Effector CD8-positive, alpha-beta T cell (primary cell): ENCODE measurements around the gene FAM131B.
A peak's percentile ranks its signal among the peaks of the same experiment; 100 is the strongest.

Experiments
- DNase-seq: peaks from one replicate; lab custom pipeline; 2025; lab: John Stamatoyannopoulos, UW

The FAM131B gene

DNA sequence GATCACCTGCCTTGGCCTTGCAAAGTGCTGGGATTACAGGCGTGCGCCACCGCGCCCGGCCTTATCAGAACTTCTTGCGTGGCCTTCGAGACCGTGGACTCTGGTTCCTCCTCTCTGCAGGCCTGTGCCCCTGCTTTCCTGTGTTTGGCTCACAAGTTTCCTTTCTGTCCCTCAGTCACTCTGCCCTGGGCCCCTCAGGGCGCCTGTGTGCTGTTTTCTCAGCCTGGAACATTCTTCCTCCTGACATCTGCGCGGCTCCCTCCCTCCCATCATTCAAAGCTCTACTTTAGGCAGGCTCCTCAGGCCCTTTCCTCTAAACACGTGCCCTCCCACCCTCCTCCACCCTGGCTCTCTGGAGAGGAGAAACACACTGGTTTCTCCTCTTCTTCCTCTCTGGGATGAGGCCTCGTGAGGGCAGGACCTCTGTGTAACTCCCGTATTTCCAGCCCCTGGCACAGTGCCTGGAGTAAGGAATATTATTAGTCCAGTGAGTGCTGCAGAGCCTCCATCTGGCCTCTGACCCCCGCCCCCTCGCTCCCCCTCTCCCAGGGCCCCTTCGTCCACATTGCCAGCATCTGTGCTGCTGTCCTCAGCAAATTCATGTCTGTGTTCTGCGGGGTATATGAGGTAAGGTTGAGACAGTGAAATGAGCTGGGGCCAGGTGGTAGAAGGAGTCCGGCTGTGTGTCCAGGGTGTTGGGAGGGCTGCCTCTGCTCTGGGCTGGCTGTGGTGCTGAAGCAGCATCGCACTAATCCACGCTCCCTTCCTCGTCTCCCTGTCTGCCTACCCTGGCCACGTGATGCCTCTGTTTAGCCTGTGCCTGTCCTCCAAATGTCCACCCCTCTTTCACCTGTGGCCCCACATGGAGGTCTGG lies 39.5 kb downstream of the FAM131B start:
- DNase-seq, result no peak

DNA sequence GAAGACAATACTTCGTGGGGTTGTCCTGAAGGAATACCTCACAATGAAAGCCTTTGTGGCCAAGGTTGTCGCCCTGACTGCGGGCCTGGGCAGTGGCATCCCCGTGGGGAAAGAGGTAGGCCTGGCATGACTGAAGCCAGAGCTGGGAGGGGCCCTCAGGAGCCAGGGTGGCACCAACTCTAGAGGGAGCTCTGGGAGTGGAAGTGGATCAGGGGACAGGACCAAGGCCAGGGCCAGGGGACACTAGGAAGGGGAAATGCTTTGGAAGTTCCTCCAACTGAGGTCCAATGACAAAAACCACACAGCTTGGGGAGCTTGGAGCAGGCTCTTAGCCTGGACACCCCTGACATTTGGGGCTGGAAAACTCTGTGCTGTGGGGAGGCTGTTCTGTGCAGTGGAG lies 40.8 kb downstream of the FAM131B start:
- DNase-seq, result no peak

DNA sequence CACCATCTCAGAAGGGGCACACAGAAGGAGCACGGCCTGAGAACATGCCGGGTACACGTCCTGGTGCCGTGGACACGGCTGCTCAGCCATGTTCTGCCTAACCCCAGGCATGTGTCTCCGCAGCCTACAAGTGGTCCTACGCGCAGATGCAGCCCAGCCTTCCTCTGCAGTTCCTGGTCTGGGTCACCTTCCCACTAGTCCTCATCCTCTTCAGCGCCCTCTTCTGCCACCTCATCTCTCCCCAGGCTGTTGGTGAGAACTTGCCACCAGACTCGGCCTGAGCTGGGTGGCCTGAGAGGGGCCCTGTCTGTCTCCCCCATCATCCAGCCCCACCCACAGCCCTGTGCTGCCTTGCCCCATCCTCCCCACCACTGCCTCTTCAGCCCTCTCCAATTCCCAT lies 41.3 kb downstream of the FAM131B start:
- no peak for DNase-seq

DNA sequence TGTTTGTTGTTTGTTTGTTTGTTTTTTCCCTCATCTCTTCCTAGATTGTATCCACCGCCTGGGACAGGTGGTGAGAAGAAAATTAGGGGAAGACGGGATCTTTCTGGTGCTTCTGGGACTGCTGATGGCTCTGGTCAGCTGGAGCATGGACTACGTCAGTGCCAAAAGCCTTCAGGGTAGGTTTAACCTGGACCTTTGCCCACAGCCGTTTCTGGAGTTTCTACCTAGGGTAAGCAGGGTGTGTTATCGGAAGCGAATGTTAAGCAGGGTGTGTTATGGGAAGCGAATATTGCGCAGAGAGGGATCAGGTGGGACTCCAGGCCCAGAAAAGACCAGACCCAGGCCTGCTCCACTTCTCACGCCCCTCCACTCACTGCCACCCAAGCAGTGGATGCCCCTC lies 41.9 kb downstream of the FAM131B start:
- DNase-seq, result no peak

DNA sequence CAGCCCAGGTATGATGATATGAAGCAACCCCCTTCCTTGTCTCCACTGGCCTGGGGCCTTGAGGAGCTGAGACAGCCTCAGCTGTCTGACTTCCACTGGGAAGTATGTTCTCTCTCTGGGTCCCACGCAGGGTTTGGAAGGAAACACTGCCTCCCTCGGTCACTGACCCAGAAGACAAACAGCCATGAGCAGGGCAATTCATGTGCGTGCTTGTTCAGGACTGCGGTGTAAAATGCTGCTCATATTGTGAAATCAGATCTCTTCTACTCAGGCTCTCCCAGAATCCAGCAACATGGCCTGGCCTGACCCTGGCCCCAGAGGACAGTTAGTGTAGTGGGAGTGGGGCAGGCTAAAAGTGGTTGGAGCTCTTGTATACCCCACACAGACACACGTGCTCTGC lies 43.9 kb downstream of the FAM131B start:
- no peak for DNase-seq

DNA sequence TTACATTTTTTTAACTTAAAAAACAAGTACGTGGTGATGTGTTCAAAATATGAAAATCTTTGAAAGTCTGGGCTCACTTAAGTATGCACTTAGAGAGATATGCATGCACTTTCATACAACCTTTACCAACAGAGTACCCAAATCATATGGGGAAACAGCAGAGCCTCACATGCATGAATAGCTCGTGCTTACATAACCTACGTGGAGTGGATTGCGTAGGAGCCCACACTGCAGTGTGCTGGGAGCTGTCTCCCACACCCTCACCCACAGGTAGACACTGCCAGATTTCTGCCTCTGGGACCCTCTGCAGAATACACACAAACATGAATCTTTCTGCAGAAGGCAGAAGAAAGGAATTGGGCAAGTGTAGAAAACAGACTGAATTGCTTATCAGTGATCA lies 46.0 kb downstream of the FAM131B start:
- no peak for DNase-seq

DNA sequence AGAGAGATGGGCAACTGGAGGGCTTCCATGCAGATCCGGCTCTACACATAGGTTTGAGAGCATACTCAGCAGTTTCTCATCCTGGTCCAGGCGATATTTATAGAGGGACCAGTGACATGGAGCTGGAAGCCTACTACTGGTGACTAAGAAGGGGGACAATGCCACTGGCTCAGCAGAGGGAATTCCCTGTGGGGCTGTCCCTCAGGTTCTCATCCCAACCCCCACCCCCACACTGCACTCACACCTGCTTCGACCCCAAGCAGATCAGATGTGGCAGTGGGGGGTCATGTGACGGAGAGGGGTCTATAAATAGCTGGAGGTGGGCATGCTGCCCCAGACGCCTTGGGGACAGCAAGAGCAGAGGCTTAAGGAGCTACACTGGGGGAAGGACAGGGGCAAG lies 46.7 kb downstream of the FAM131B start, which contains the start of gene CLCN1:
CLCN1 (plus strand) TSS at position 336 of the 400 bp plus-strand sequence. CDS start 102 bp downstream, outside the sequence.
- no peak for DNase-seq

DNA sequence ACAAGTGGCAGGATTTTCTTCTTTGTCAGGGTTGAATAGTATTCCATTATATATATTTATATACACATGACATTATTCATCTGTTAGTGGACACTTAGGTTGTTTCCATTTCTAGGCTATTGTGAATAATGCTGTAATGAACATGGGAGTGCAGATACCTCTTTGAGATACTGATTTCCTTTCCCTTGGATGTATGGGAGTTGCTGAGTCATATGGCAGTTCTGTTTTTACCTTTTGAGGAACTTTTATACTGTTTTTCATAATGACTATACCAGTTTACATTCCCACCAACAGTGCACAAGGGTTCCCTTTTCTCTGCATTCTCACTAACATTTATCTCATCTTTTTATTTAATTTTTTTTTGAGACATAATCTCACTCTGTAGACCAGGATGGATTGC lies 48.4 kb downstream of the FAM131B start:
- no peak for DNase-seq

DNA sequence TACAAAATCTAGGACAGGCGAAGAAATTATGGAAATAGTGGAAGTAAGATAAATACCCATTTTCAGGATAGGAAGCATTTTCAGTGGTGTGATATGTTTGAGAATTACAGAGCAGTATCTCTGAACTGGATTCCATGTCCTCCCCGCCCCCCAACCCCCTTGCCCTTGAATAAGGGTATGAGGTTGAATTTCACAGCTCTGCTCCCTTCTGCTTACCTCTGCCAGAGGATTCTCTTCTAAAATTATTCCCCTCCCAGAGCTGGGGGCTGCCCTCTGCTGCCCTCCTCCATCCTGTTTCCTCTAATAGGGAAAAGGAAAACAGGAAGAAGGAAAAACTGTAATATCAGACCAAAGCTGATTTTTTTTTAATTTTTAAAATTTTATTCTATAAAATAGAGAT lies 53.9 kb downstream of the FAM131B start:
- no peak for DNase-seq

DNA sequence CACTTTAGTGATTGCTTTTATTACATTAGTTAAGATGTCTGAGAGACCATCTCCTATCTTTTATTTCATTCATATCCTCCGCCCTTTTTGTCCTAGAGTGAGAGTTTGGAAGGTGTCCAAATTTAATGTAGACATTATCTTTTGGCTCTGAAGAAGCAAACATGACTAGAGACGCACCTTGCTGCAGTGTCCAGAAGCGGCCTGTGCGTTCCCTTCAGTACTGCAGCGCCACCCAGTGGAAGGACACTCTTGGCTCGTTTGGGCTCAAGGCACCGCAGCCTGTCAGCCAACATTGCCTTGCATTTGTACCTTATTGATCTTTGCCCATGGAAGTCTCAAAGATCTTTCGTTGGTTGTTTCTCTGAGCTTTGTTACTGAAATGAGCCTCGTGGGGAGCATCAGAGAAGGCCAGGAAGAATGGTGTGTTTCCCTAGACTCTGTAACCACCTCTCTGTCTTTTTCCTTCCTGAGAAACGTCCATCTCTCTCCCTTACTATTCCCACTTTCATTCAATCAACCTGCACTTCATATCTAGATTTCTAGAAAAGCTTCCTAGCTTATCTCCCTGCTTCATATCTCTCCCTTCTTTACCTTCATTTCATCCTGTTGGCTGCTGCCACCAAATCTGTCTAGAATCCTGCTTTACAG lies 57.0 kb downstream of the FAM131B start:
- DNase-seq, result peak; percentile 50

DNA sequence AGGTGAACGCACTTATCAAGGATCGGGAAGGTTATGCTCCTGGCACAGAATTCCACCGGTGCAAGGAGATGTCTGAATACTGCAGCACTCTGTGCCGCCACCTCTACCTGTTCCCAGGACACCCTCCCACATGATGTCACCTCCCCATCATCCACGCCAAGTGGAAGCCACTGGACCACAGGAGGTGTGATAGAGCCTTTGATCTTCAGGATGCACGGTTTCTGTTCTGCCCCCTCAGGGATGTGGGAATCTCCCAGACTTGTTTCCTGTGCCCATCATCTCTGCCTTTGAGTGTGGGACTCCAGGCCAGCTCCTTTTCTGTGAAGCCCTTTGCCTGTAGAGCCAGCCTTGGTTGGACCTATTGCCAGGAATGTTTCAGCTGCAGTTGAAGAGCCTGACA lies 57.6 kb downstream of the FAM131B start:
- no peak for DNase-seq

DNA sequence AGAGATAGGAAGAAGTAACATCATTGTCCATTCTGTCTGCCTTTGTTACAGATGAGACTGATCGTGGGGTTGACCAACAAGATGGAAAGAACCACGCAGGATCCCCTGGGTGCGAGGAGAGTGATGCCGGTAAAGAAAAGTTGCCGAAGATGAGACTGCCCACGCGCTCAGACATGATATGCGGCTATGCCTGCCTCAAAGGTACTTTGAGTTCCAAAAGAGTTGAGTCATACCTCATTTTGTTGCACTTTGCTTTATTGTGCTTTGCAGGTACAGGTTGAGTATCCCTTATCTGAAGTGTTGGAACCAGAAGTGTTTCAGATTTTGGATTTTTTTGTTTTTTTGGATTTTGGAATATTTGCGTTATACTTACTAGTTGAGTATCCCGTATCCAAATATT lies 58.8 kb downstream of the FAM131B start:
- no peak for DNase-seq
